ENCODE measurements around the gene HSPA4.
"Not testable (repeated sequence)": the region's sequence is repeated elsewhere in the genome, so short reads cannot be mapped to it uniquely, and the experiment has no call there.

The HSPA4 gene

DNA sequence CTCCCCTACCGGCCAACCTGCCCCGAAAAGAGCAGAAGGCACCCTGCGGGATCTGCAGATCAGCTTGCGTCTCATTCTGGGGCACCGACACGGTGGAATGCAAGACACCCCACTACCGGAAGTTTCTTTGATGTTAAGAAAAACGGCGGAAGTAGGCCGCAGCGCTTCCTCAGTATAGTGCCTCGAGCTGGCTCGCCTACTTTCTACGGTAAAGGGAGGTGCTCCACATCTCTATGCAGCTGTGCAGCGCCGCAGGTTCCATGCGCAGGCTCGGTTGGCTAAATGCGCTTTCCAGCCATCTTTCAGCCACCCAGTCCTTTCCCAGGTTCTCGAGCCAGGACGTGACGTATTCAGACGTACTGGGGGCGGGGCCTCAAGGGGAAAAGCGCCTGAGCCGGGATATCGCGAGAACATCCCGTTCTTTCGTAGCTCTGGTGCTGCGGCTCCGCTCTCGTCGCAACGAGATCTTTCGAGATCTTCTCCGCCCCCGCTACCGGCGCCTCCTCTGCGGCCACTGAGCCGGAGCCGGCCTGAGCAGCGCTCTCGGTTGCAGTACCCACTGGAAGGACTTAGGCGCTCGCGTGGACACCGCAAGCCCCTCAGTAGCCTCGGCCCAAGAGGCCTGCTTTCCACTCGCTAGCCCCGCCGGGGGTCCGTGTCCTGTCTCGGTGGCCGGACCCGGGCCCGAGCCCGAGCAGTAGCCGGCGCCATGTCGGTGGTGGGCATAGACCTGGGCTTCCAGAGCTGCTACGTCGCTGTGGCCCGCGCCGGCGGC lies at the start of gene HSPA4:
Gene HSPA4, plus strand, starts transcription at position 472 of the 775 bp plus-strand sequence. Its CDS starts 238 bp downstream, at position 710.
- peak; percentile 98 to 99 for DNase-seq

DNA sequence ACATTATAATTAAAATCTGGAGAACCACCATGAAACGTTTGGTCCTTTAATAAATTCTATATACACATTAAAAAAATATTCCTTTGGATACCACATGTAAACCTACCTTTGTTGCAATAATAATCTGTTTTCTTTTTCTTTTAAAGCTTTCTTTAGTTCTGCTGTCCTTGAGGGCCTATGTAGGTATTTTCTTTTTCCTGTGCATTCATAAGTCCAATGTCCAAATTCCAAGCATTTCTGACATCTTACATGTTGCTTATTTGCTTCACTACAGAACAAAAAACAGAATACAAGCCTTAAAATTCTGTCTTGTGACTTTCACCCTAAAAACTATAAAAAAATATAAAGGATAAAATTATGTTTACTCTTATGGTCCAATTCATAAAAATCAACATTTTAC lies 45.2 kb upstream of the HSPA4 start:
- DNase-seq, result no peak

DNA sequence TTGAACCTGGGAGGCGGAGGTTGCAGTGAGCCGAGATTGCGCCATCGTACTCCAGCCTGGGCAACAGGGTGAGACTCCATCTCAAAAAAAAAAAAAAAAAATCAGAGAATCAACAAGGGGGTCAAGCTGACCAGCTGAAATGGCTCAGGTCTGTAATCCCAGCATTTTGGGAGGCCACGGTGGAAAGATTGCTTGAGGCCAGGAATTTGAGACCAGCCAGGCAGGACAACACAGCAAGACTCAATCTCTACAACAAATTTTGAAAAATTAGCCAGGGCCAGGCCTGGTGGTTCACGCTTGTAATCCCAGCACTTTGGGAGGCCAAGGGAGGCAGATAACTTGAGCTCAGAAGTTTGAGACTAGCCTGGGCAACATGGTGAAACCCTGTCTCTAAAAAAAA lies 43.4 kb upstream of the HSPA4 start:
- DNase-seq, result not testable (repeated sequence)

- DNase-seq, result no peak
Measured at GRCh38 chr5:133015466-133015865, 36.3 kb upstream of the HSPA4 start.

DNA sequence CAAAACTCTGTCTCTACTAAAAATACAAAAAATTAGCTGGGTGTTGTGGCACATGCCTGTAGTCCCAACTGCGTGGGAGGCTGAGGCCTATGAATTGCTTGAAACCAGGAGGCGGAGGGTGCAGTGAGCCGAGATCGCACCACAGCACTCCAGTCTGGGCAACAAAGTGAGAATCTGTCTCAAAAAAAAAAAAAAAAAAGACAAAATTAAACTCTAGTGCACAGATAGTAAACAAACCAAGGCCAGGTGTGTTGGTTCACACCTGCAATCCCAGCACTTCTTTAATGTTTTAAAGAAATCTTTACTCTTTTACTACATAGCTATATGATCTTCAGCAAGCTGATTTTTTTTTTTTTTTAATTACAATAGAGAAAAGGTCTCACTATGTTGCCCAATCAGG lies 33.8 kb upstream of the HSPA4 start:
- no peak for DNase-seq

DNA sequence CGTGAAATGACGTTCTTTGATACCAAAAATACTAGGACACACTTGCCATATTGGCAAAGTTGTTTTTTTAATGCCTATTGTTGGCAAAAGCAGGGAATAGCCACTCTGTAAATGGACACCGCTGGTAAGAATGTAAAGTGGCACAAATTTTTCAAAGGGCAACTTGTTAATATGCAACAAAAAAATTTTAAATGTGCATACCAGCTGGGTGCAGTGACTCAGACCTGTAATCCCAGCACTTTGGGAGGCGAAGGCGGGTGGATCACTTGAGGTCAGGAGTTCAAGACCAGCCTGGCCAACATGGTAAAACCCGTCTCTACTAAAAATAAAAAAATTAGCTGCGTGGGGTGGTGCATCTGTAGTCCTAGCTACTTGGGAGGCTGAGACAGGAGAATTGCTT lies 32.3 kb upstream of the HSPA4 start:
- DNase-seq, result not testable (repeated sequence)

- DNase-seq, result peak; percentile 93 to 96
Measured at GRCh38 chr5:133025804-133026663, 25.8 kb upstream of the HSPA4 start, which contains the start of gene ZCCHC10. Gene ZCCHC10, minus strand, starts transcription at chr5:133026549. Its CDS starts 12 bp downstream, at chr5:133026537.

DNA sequence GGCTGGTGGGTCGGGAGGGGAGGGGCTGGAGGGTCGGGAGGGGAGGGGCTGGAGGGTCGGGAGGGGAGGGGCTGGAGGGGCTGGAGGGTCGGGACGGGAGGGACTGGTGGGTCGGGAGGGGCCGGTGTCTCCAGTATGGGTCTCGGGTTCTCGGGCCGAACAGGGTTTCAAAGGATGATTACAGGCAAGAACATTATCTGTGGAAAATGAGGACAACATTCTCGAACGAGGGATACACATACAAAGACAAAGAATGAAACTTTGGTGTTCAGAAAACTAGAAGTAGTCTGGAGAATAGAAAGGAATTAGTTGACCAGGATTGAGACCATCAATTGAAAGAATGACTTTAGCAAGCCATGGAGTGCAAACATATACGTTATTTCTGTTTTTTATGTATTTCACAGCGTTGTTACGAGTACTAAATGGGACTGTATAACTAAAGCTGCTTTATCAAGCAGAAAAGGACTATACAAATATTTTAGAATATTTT lies 25.1 kb upstream of the HSPA4 start:
- DNase-seq, result no peak

GRCh38 chr5:133029416-133029815 lies 22.4 kb upstream of the HSPA4 start:
- DNase-seq, result no peak

GRCh38 chr5:133030343-133031005 lies 21.3 kb upstream of the HSPA4 start:
- no peak for DNase-seq

DNA sequence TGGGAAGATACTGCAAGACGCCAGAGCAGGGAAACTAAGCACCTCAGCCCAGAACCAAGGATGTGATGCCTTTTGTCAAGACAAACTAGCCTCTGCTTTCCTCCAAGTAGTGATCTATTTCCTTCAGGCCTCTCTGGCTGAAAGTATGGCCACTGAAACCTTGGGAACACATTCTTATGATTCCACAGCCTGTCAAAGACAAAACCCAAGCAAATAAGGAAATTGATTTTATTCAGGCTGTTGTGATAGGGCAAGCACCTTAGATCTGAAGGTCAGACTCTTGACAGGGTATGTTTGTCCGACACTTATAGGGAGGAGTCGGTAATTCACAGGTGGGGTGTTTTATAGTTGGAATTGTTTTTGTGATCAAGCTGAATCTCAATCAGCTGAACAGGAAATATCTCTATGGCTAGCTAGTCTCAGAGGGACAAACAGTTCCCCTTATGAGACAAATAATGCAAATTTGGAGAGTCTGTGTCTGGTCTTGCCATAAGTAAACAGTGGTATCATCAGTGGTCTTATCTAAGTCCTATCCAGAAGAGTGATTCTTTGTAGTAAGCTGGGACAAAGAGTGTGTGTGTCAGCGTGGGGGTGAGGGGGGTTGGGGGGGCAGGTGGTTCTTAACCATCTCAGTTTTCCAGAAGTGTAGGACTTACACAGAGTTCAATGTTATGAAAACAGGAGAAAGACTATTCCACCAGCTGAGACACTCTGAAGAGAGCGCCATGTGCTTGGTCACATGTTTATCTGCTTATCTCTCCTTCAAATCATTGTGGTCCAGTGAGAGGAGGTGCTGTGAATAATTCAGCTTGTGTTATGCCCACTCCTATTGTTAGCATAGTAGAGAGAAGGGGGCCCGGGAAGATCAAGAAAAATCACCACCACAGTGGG lies 18.7 kb upstream of the HSPA4 start:
- no peak for DNase-seq

DNA sequence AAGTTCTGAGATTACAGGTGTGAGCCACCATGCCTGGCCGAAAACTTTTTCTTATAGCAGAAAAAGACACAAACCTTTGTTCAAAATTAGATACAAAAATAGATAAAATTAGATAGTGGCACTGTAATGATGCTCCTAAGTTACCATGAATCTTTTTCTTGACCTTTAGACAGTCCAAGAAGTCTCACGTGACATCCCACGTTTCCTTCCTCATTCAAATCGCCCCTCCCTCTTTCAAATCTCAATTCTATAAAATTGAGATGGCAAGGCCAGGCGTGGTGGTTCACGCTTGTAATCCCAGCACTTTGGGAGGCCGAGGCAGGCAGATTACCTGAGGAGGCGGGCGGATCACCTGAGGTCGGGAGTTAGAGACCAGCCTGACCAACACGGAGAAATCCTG lies 17.7 kb upstream of the HSPA4 start:
- DNase-seq, result no peak

- no peak for DNase-seq
Measured at GRCh38 chr5:133035224-133035623, 16.6 kb upstream of the HSPA4 start.

- DNase-seq, result not testable (repeated sequence)
Measured at GRCh38 chr5:133036677-133037076, 15.1 kb upstream of the HSPA4 start.

GRCh38 chr5:133041157-133041784 lies 10.5 kb upstream of the HSPA4 start:
- DNase-seq, result no peak

DNA sequence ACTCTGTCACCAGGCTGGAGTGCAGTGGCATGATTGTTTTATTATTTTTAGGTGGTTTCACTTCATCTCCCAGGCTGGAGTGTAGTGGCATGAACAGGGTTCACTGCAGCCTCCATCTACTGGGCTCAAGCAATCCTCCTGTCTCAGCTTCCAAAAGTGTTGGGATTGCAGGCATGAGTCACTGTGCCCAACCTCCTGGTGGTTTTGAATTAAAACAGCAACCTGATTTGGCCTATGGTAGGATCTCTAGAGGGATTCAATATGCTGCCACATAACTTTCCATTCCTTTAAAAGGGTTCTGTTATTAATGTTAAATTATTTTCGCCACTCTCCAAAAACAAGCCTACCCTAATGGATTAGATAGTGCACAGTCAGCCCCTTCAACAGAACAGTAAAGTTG lies 9.9 kb upstream of the HSPA4 start:
- no peak for DNase-seq

DNA sequence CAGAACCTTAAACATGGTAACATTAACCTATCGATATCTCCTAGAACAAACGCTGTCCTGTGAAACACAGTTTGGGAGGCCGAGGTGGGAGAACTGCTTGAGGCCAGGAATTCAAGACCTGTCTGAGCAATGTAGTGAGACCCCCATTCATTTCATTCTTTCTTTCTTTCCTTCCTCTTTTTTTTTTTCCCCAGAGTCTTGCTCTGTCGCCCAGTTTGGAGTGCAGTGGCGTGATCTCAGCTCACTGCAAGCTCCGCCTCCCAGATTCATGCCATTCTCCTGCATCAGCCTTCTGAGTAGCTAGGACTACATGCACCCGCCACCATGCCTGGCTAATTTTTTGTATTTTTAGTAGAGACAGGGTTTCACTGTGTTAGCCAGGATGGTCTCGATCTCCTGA lies 5.3 kb upstream of the HSPA4 start:
- DNase-seq, result not testable (repeated sequence)

- no peak for DNase-seq
Measured at GRCh38 chr5:133047404-133047803, 4.4 kb upstream of the HSPA4 start.

GRCh38 chr5:133048993-133049725 lies 2.7 kb upstream of the HSPA4 start:
- DNase-seq, result no peak

GRCh38 chr5:133049726-133050048 lies 2.1 kb upstream of the HSPA4 start:
- DNase-seq, result no peak

DNA sequence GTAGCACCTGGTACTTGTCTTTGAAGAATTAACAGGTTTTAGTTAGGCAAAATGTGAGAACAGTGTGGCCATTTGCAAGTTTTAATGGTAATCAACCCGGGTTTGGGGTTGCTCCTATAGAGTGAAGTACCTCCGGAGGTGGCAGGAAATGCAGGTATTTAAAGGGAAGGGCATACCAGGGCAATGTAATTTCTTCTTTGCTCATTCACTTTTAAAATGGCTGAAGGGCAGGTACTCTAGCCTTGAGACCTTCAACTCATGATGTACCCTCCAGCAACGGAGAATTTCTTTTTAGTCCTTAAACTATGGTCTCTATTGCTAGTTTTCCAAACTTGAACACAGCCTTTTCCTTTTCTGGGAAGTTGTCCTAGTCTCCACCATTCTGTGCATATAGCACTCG lies 1.3 kb upstream of the HSPA4 start:
- no peak for DNase-seq
